ENCODE results near the gene NKAIN2.

DNA sequence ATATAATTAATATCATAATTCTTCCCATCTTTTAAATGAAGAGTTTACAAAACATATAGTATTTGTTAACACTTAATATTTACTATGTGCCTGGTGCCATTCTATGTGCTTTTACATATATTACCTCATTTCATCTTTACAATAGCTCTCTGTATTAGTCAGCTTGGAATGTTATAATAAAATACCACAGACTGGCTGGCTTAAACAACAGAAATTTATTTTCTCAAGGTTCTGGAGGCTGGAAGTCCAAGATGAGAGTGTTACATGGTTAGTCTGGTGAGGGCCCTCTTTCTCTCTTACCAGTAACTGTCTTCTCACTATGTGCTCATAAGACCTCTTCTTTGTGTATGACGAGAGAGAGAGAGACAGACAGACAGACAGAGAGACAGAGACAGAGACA is 110.2 kb downstream of the NKAIN2 start:
- TF ChIP-seq CTCF (IDR thresholded peaks at IDR 0.05) (no peak), POLR2AphosphoS5 (IDR thresholded peaks at IDR 0.05) (no peak)
